ENCODE results near the gene NPPA. TPM values are rescaled to one million over a fixed set of nuclear protein-coding genes. Genes with fewer than 3 reads are reported as not detected.

NPPA gene
- total and polyA plus RNA-seq, 2 donors: 0.80 to 5.9 TPM

- no peaks in the 10 kb centered on the region for H3K4me1 ChIP-seq (ENCODE audit: control insufficient read depth in 2 of 2, insufficient read depth in 2 of 2, low read length in 2 of 2)
- no peak for DNase-seq (ENCODE audit: low read depth in 6 of 9, low spot score in 9 of 9)
- H3K27ac ChIP-seq (ENCODE audit: low read depth in 1 of 2, low read length in 1 of 2): no peak overlapping the region
- no peaks in the 10 kb centered on the region for H3K27me3 ChIP-seq (ENCODE audit: control insufficient read depth in 2 of 2, insufficient read depth in 1 of 2, low read length in 1 of 2)
- H3K9me3 ChIP-seq (ENCODE audit: control insufficient read depth in 2 of 2, insufficient read depth in 1 of 2, low read length in 1 of 2): no peaks in the 10 kb centered on the region
- H3K36me3 ChIP-seq (ENCODE audit: control insufficient read depth in 2 of 2, insufficient read depth in 2 of 2, low read length in 1 of 2): peaks cover 48 to 54% of the 10 kb centered on the region in 2 donors
- no peak overlapping the region for H3K4me3 ChIP-seq (ENCODE audit: low read length in 2 of 2)
- WGBS: 97% methylated on average over 9 of the region's 9 CpGs
These were observed 20.6 kb downstream of the NPPA start for GRCh38 chr1:11826946-11827345.

- peaks cover 43 to 46% of the 10 kb centered on the region in 2 donors for H3K36me3 ChIP-seq (ENCODE audit: control insufficient read depth in 2 of 2, insufficient read depth in 2 of 2, low read length in 1 of 2)
- H3K27ac ChIP-seq (ENCODE audit: low read depth in 1 of 2, low read length in 1 of 2): no peak overlapping the region
- WGBS: 96% methylated on average over 7 of the region's 7 CpGs
- no peaks in the 10 kb centered on the region for H3K9me3 ChIP-seq (ENCODE audit: control insufficient read depth in 2 of 2, insufficient read depth in 1 of 2, low read length in 1 of 2)
- H3K4me3 ChIP-seq (ENCODE audit: low read length in 2 of 2): no peak overlapping the region
- no peak for DNase-seq (ENCODE audit: low read depth in 6 of 9, low spot score in 9 of 9)
- no peaks in the 10 kb centered on the region for H3K27me3 ChIP-seq (ENCODE audit: control insufficient read depth in 2 of 2, insufficient read depth in 1 of 2, low read length in 1 of 2)
- no peaks in the 10 kb centered on the region for H3K4me1 ChIP-seq (ENCODE audit: control insufficient read depth in 2 of 2, insufficient read depth in 2 of 2, low read length in 2 of 2)
These were observed 22.5 kb downstream of the NPPA start for GRCh38 chr1:11825131-11825530.

GRCh38 chr1:11823366-11824137 lies 24.0 kb downstream of the NPPA start:
- no peak overlapping the region for H3K27ac ChIP-seq (ENCODE audit: low read depth in 1 of 2, low read length in 1 of 2)
- H3K9me3 ChIP-seq (ENCODE audit: control insufficient read depth in 2 of 2, insufficient read depth in 1 of 2, low read length in 1 of 2): no peaks in the 10 kb centered on the region
- H3K27me3 ChIP-seq (ENCODE audit: control insufficient read depth in 2 of 2, insufficient read depth in 1 of 2, low read length in 1 of 2): no peaks in the 10 kb centered on the region
- no peak overlapping the region for H3K4me3 ChIP-seq (ENCODE audit: low read length in 2 of 2)
- H3K4me1 ChIP-seq (ENCODE audit: control insufficient read depth in 2 of 2, insufficient read depth in 2 of 2, low read length in 2 of 2): no peaks in the 10 kb centered on the region
- H3K36me3 ChIP-seq (ENCODE audit: control insufficient read depth in 2 of 2, insufficient read depth in 2 of 2, low read length in 1 of 2): peaks cover 36 to 38% of the 10 kb centered on the region in 2 donors
- DNase-seq (ENCODE audit: low read depth in 6 of 9, low spot score in 9 of 9): no peak
- WGBS: 98% methylated on average over 17 of the region's 17 CpGs

DNA sequence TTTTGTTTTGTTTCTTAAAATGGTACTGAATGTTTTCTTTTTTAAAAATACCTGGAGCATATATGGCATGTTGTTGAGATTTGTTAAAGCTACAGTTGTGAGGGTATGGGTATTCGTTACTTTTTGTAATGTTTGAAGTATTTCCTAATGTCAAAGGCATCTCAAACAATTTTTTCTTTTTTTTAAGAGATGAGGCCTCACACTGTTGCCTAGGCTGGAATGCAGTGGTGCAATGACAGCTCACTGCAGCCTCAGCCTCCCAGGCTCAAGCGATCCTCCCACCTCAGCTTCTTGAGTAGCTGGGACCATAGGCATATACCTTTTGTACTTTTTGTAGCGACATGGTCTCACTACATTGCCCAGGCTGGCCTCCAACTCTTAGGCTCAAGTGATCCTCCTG lies 25.5 kb downstream of the NPPA start:
- peaks cover 32 to 37% of the 10 kb centered on the region in 2 donors for H3K36me3 ChIP-seq (ENCODE audit: control insufficient read depth in 2 of 2, insufficient read depth in 2 of 2, low read length in 1 of 2)
- H3K4me1 ChIP-seq (ENCODE audit: control insufficient read depth in 2 of 2, insufficient read depth in 2 of 2, low read length in 2 of 2): no peaks in the 10 kb centered on the region
- H3K27ac ChIP-seq (ENCODE audit: low read depth in 1 of 2, low read length in 1 of 2): no peak overlapping the region
- H3K9me3 ChIP-seq (ENCODE audit: control insufficient read depth in 2 of 2, insufficient read depth in 1 of 2, low read length in 1 of 2): no peaks in the 10 kb centered on the region
- no peaks in the 10 kb centered on the region for H3K27me3 ChIP-seq (ENCODE audit: control insufficient read depth in 2 of 2, insufficient read depth in 1 of 2, low read length in 1 of 2)
- no peak for DNase-seq (ENCODE audit: low read depth in 6 of 9, low spot score in 9 of 9)
- 98% methylated on average over 3 of the region's 3 CpGs for WGBS
- H3K4me3 ChIP-seq (ENCODE audit: low read length in 2 of 2): no peak overlapping the region

DNA sequence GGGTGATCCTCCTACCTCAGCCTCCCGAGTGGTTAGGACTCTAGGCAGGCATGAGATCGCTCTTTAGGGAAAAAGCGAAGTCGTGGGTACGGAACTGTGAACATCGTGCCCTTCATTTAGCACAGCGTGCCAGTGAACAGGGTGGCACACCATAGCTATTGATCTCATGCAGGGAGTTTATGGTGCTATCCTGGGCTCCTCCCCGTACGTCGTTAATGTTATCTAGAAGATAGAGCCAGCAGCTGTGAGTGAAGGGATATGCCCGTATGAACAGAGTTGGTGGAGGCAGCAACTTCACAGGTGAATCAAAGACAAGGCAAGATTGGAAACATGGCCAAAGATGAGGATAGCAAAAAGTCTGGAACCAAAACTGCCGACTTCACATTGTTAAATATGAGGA lies 30.4 kb downstream of the NPPA start:
- Histone ChIP-seq H3K36me3 (ENCODE audit: control insufficient read depth in 2 of 2, insufficient read depth in 2 of 2, low read length in 1 of 2) (peaks cover 19 to 27% of the 10 kb centered on the region in 2 donors), H3K27ac (ENCODE audit: low read depth in 1 of 2, low read length in 1 of 2) (no peak overlapping the region), H3K4me3 (ENCODE audit: low read length in 2 of 2) (no peak overlapping the region), H3K9me3 (ENCODE audit: control insufficient read depth in 2 of 2, insufficient read depth in 1 of 2, low read length in 1 of 2) (no peaks in the 10 kb centered on the region), H3K4me1 (ENCODE audit: control insufficient read depth in 2 of 2, insufficient read depth in 2 of 2, low read length in 2 of 2) (no peaks in the 10 kb centered on the region), H3K27me3 (ENCODE audit: control insufficient read depth in 2 of 2, insufficient read depth in 1 of 2, low read length in 1 of 2) (no peaks in the 10 kb centered on the region)
- WGBS: 98% methylated on average over 12 of the region's 12 CpGs
- DNase-seq (ENCODE audit: low read depth in 6 of 9, low spot score in 9 of 9): no peak

DNA sequence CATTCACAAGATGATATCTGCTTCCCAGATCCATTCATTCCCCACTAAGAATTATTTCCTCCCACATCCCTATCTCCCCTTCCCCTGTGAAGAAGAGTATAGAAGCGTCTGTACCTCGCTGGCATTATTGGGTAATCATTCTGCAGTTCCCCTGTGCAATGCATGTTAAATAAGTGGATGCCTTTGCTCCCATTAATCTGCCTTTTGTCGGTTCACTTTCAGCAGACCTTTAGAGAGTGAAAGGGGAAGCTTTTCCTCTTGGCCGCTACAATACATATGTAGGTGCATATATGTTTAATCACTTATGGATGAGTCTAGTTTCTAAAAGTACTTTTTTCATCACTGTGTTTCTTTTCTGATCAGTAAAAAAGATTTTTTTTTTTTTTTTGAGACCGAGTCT lies 34.6 kb downstream of the NPPA start:
- Histone ChIP-seq H3K27me3 (ENCODE audit: control insufficient read depth in 2 of 2, insufficient read depth in 1 of 2, low read length in 1 of 2) (no peaks in the 10 kb centered on the region), H3K4me3 (ENCODE audit: low read length in 2 of 2) (no peak overlapping the region), H3K27ac (ENCODE audit: low read depth in 1 of 2, low read length in 1 of 2) (no peak overlapping the region), H3K9me3 (ENCODE audit: control insufficient read depth in 2 of 2, insufficient read depth in 1 of 2, low read length in 1 of 2) (no peaks in the 10 kb centered on the region), H3K36me3 (ENCODE audit: control insufficient read depth in 2 of 2, insufficient read depth in 2 of 2, low read length in 1 of 2) (peaks cover 23 to 33% of the 10 kb centered on the region in 2 donors), H3K4me1 (ENCODE audit: control insufficient read depth in 2 of 2, insufficient read depth in 2 of 2, low read length in 2 of 2) (no peaks in the 10 kb centered on the region)
- 93% methylated on average over 5 of the region's 5 CpGs for WGBS
- DNase-seq (ENCODE audit: low read depth in 6 of 9, low spot score in 9 of 9): no peak

- no peak for DNase-seq (ENCODE audit: low read depth in 6 of 9, low spot score in 9 of 9)
- Histone ChIP-seq H3K4me3 (ENCODE audit: low read length in 2 of 2) (no peak overlapping the region), H3K36me3 (ENCODE audit: control insufficient read depth in 2 of 2, insufficient read depth in 2 of 2, low read length in 1 of 2) (peaks cover 10 to 23% of the 10 kb centered on the region in 2 donors), H3K27ac (ENCODE audit: low read depth in 1 of 2, low read length in 1 of 2) (peak overlapping the region in 1 of 2 donors; percentile 91), H3K27me3 (ENCODE audit: control insufficient read depth in 2 of 2, insufficient read depth in 1 of 2, low read length in 1 of 2) (no peaks in the 10 kb centered on the region), H3K4me1 (ENCODE audit: control insufficient read depth in 2 of 2, insufficient read depth in 2 of 2, low read length in 2 of 2) (peaks cover 28 to 42% of the 10 kb centered on the region in 2 donors), H3K9me3 (ENCODE audit: control insufficient read depth in 2 of 2, insufficient read depth in 1 of 2, low read length in 1 of 2) (no peaks in the 10 kb centered on the region)
- WGBS: 71% methylated on average over 2 of the region's 2 CpGs
These were observed 40.5 kb downstream of the NPPA start for GRCh38 chr1:11807133-11807532.

- Histone ChIP-seq H3K27me3 (ENCODE audit: control insufficient read depth in 2 of 2, insufficient read depth in 1 of 2, low read length in 1 of 2) (no peaks in the 10 kb centered on the region), H3K36me3 (ENCODE audit: control insufficient read depth in 2 of 2, insufficient read depth in 2 of 2, low read length in 1 of 2) (peaks cover 3 to 26% of the 10 kb centered on the region in 2 donors), H3K4me3 (ENCODE audit: low read length in 2 of 2) (peak overlapping the region; percentile 66 to 69), H3K9me3 (ENCODE audit: control insufficient read depth in 2 of 2, insufficient read depth in 1 of 2, low read length in 1 of 2) (no peaks in the 10 kb centered on the region), H3K4me1 (ENCODE audit: control insufficient read depth in 2 of 2, insufficient read depth in 2 of 2, low read length in 2 of 2) (peaks cover 28 to 42% of the 10 kb centered on the region in 2 donors), H3K27ac (ENCODE audit: low read depth in 1 of 2, low read length in 1 of 2) (peak overlapping the region; percentile 91 to 94)
- DNase-seq (ENCODE audit: low read depth in 6 of 9, low spot score in 9 of 9): peak in 1 of 9 donors; percentile 31
- 2% methylated on average over 20 of the region's 20 CpGs for WGBS
These were observed 41.2 kb downstream of the NPPA start for GRCh38 chr1:11806307-11806936.

Data from thymus (tissue), 11 donors.